GM21526 (cell line): Measurements from ENCODE around the gene PARD3.
"Not testable (repeated sequence)": the region's sequence is repeated elsewhere in the genome, so short reads cannot be mapped to it uniquely, and the experiment has no call there.

Experiments
- ATAC-seq: cut with Tn5 transposase; IDR thresholded peaks from one replicate; pipeline ENCODE4 v1.9.1; 2021; ENCODE audit warnings: moderate library complexity; ENCODE audit not compliant: unreplicated experiment, low FRiP score

Gene PARD3

GRCh38 chr10:34771106-34771505, 44.0 kb downstream of the PARD3 start:
- no peak for ATAC-seq

- ATAC-seq = no peak
These were observed 45.2 kb downstream of the PARD3 start for GRCh38 chr10:34769899-34770298.

- no peak for ATAC-seq
These were observed 46.1 kb downstream of the PARD3 start for GRCh38 chr10:34768972-34769330.

GRCh38 chr10:34768261-34768971, 46.7 kb downstream of the PARD3 start:
- ATAC-seq = no peak

- no peak for ATAC-seq
These were observed 48.1 kb downstream of the PARD3 start for GRCh38 chr10:34766811-34767494.

GRCh38 chr10:34766266-34766600, 48.9 kb downstream of the PARD3 start:
- no peak for ATAC-seq

- ATAC-seq = no peak
These were observed 50.6 kb downstream of the PARD3 start for GRCh38 chr10:34764472-34764946.

- no peak for ATAC-seq
These were observed 52.3 kb downstream of the PARD3 start for GRCh38 chr10:34762603-34763299.

- ATAC-seq = no peak
These were observed 52.9 kb downstream of the PARD3 start for GRCh38 chr10:34762156-34762555.

- ATAC-seq = no peak
These were observed 53.6 kb downstream of the PARD3 start for GRCh38 chr10:34761453-34761852.

- ATAC-seq = no peak
These were observed 54.5 kb downstream of the PARD3 start for GRCh38 chr10:34760606-34761005.

GRCh38 chr10:34759837-34760215, 55.3 kb downstream of the PARD3 start:
- no peak for ATAC-seq

- ATAC-seq = no peak
These were observed 55.8 kb downstream of the PARD3 start for GRCh38 chr10:34759161-34759836.

- no peak for ATAC-seq
These were observed 56.6 kb downstream of the PARD3 start for GRCh38 chr10:34758447-34758996.

GRCh38 chr10:34757933-34758332, 57.2 kb downstream of the PARD3 start:
- ATAC-seq = no peak

- not testable (repeated sequence) for ATAC-seq
These were observed 57.9 kb downstream of the PARD3 start for GRCh38 chr10:34757181-34757580.

GRCh38 chr10:34756584-34756983, 58.5 kb downstream of the PARD3 start:
- ATAC-seq = no peak

GRCh38 chr10:34753014-34753757, 61.9 kb downstream of the PARD3 start:
- ATAC-seq = no peak

GRCh38 chr10:34751272-34751671, 63.8 kb downstream of the PARD3 start:
- no peak for ATAC-seq

- ATAC-seq = not testable (repeated sequence)
These were observed 64.3 kb downstream of the PARD3 start for GRCh38 chr10:34750795-34751194.
